ENCODE measurements around the gene FADD.
"Not testable (repeated sequence)": the region's sequence is repeated elsewhere in the genome, so short reads cannot be mapped to it uniquely, and the experiment has no call there.

Gene FADD

GRCh38 chr11:70182266-70182665 lies 20.8 kb upstream of the FADD start:
- DNase-seq, result no peak

GRCh38 chr11:70183032-70183431 lies 20.1 kb upstream of the FADD start:
- DNase-seq, result no peak

GRCh38 chr11:70183483-70184176 lies 19.5 kb upstream of the FADD start:
- no peak for DNase-seq

- DNase-seq, result no peak
Measured at GRCh38 chr11:70184396-70184795, 18.7 kb upstream of the FADD start.

- DNase-seq, result no peak
Measured at GRCh38 chr11:70185348-70186055, 17.6 kb upstream of the FADD start.

- no peak for DNase-seq
Measured at GRCh38 chr11:70186420-70186819, 16.7 kb upstream of the FADD start.

GRCh38 chr11:70186936-70187335 lies 16.2 kb upstream of the FADD start:
- DNase-seq, result no peak

- DNase-seq, result no peak
Measured at GRCh38 chr11:70187771-70188170, 15.3 kb upstream of the FADD start.

GRCh38 chr11:70189622-70190021 lies 13.5 kb upstream of the FADD start:
- DNase-seq, result no peak

GRCh38 chr11:70191495-70192140 lies 11.5 kb upstream of the FADD start:
- no peak for DNase-seq

GRCh38 chr11:70192666-70193410 lies 10.3 kb upstream of the FADD start:
- no peak for DNase-seq

GRCh38 chr11:70193411-70194292 lies 9.4 kb upstream of the FADD start:
- DNase-seq, result no peak

- no peak for DNase-seq
Measured at GRCh38 chr11:70194792-70195791, 8.0 kb upstream of the FADD start.

GRCh38 chr11:70200212-70200844 lies 2.8 kb upstream of the FADD start:
- no peak for DNase-seq

GRCh38 chr11:70201047-70201446 lies 2.0 kb upstream of the FADD start:
- DNase-seq, result not testable (repeated sequence)

GRCh38 chr11:70201882-70202861 lies 924 bp upstream of the FADD start:
- DNase-seq, result no peak

GRCh38 chr11:70203751-70204465 lies 812 bp downstream of the FADD start:
- DNase-seq, result no peak

GRCh38 chr11:70204466-70204799 lies 1.3 kb downstream of the FADD start:
- DNase-seq, result no peak
